Muscle of leg (tissue), 11 donors: Measurements from ENCODE around the gene FKBP6. TPM values are rescaled to one million over a fixed set of nuclear protein-coding genes. Genes with fewer than 3 reads are reported as not detected.
"Not testable (repeated sequence)": the region's sequence is repeated elsewhere in the genome, so short reads cannot be mapped to it uniquely, and the experiment has no call there.

Source experiments
- DNase-seq: peaks from one replicate; pipeline ENCODE4 v3.0.0; 2013
- H3K27ac ChIP-seq: one replicate; pipeline ENCODE4 v1.5.1; 2013; ENCODE audit warnings: mild to moderate bottlenecking, low read length, control low read depth
- H3K27me3 ChIP-seq: one replicate; pipeline ENCODE4 v1.6.1; 2013; ENCODE audit warnings: low read length; ENCODE audit not compliant: control insufficient read depth, insufficient read depth
- H3K36me3 ChIP-seq: one replicate; pipeline ENCODE4 v1.6.1; 2013; ENCODE audit warnings: low read length; ENCODE audit not compliant: control insufficient read depth, insufficient read depth
- H3K4me1 ChIP-seq: one replicate; pipeline ENCODE4 v1.6.1; 2013; ENCODE audit warnings: low read length; ENCODE audit not compliant: control insufficient read depth, insufficient read depth
- H3K4me3 ChIP-seq: one replicate; pipeline ENCODE4 v1.5.1; 2013; ENCODE audit warnings: low read length, control low read depth
- H3K9me3 ChIP-seq: replicated peaks from 2 replicates; pipeline ENCODE4 v1.6.1; 2013; ENCODE audit warnings: low read depth, low read length; ENCODE audit not compliant: control insufficient read depth
- WGBS: methylation state at CpG from one replicate; pipeline ENCODE4 v1.1.5; 2013; ENCODE audit warnings: missing lambda C conversion rate; ENCODE audit not compliant: insufficient coverage; 5-methylcytosine and 5-hydroxymethylcytosine counted together
- polyA plus RNA-seq, 8 donors: library from polyadenylated mRNA; unstranded; fragments of 120-200 nt; gene quantifications; one replicate each; pipeline versions ENCODE4 v1.2.1 to v1.2.3, GENCODE V29; 2013; ENCODE audit warnings: inconsistent platforms in 1 of 8, low replicate concordance in 1 of 8; ENCODE audit not compliant: insufficient read length in 8 of 8, insufficient read depth in 1 of 8
- total RNA-seq: library from RNA; stranded (reverse); fragments of 120-200 nt; gene quantifications from one replicate; pipeline ENCODE4 v1.2.4, GENCODE V29; 2013

The FKBP6 gene
- total and polyA plus RNA-seq, 9 donors = 0.20 to 0.57 (median 0.28) TPM; not detected in 3

DNA sequence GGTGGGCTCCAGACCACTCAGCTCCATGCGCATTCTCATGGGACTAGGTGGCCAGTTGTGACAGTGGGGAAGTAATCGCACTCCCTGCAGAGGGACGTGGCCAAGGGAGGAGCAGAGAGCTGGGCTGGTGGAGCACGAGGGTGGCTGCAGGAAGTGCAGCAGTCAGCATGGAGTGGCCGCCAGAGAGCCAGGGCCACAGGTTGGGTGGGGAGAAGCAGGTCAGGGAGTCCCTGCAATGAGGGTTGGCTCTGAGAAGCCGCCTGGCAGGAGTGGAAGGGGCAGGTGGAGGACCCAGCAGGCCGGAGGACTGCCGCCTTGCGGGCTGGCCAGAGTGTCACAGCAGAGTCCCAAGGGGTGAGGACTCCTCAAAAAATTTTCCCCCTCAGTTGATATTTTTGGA lies 26.2 kb downstream of the FKBP6 start:
- WGBS = 76% methylated on average over 6 of the region's 9 CpGs
- Histone ChIP-seq H3K4me1 (peaks cover 43% of the 10 kb centered on the region), H3K4me3 (no peak overlapping the region), H3K9me3 (peaks cover 8% of the 10 kb centered on the region), H3K36me3 (no peaks in the 10 kb centered on the region), H3K27me3 (peaks cover 2% of the 10 kb centered on the region), H3K27ac (no peak overlapping the region)
- no peak for DNase-seq

DNA sequence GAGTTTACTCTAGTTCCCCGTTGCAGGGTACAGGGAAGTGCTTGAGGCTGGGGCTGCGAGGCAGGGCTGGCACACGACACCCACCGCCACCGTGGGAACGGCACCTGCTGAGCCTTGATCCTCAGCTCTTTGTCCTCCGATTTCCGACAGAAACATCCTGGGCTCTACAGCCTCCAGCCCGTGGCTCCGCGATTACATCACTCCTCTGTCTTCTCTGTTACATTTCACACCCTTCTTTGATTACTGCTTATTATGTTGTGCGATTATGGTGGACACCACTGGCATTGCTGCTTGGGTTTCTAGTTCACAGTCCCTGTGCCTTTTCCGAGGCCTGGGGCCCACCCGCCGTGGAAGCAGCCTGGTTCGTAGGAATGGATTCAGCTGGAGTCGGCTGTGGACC lies 26.9 kb downstream of the FKBP6 start:
- WGBS = 65% methylated on average over 13 of the region's 17 CpGs
- peaks cover 40% of the 10 kb centered on the region for H3K4me1 ChIP-seq
- H3K36me3 ChIP-seq = no peaks in the 10 kb centered on the region
- H3K27ac ChIP-seq = no peak overlapping the region
- no peak overlapping the region for H3K4me3 ChIP-seq
- no peak for DNase-seq
- peaks cover 8% of the 10 kb centered on the region for H3K9me3 ChIP-seq
- peaks cover 2% of the 10 kb centered on the region for H3K27me3 ChIP-seq

DNA sequence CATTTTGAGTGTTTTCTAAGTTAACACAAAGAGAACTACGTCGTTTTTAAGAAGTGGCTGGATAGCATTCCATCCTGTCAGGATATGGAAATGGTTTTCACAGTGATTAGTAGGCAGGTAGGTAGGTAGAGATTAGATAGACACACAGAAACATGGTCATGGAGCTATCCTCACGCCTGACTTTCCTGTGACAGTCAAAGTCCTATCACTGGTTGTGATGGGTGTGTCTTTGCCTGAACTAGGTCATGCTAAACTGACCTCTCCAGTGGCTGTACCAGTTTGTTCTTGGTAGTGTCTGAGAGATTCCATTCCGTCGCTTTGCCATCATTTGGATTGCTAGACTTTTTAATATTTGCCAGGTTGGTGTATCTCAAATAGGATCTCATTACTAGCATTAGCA lies 28.2 kb downstream of the FKBP6 start:
- Histone ChIP-seq H3K4me1 (peaks cover 27% of the 10 kb centered on the region), H3K36me3 (no peaks in the 10 kb centered on the region), H3K27me3 (peaks cover 2% of the 10 kb centered on the region), H3K9me3 (peaks cover 8% of the 10 kb centered on the region), H3K4me3 (no peak overlapping the region), H3K27ac (no peak overlapping the region)
- no peak for DNase-seq
- 100% methylated on average over 1 of the region's 5 CpGs for WGBS

DNA sequence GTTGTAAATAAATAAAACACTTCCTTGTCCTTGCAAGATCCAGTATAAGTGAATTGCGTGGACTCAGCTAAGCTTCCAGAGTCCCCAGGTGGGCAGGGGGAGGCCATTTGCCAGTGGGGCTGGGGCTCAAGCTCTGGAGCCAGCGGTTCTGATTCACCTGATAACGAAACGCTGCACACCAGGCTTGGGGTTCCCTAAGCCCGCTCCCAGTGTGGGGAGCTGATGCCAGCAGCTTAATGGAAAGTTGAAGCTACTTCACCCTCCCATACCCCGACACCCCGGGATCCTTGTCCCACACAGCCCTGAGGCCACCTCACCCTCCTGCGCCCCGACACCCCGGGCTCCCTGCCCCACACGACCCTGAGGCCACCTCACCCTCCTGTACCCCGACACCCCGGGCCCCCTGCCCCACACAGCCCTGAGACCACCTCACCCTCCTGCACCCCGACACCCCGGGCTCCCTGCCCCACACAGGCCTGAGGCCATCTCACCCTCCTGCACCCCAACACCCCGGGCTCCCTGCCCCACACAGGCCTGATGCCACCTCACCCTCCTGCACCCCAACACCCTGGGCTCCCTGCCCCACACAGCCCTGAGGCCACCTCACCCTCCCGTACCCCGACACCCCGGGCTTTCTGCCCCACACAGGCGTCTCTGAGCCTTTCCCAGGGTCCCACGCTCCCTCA lies 30.8 kb downstream of the FKBP6 start:
- peaks cover 17% of the 10 kb centered on the region for H3K4me1 ChIP-seq
- H3K4me3 ChIP-seq = no peak overlapping the region
- H3K27ac ChIP-seq = peak overlapping the region; percentile 8
- WGBS = 88% methylated on average over 13 of the region's 21 CpGs
- no peaks in the 10 kb centered on the region for H3K9me3 ChIP-seq
- H3K36me3 ChIP-seq = no peaks in the 10 kb centered on the region
- H3K27me3 ChIP-seq = peaks cover 2% of the 10 kb centered on the region
- DNase-seq = no peak

DNA sequence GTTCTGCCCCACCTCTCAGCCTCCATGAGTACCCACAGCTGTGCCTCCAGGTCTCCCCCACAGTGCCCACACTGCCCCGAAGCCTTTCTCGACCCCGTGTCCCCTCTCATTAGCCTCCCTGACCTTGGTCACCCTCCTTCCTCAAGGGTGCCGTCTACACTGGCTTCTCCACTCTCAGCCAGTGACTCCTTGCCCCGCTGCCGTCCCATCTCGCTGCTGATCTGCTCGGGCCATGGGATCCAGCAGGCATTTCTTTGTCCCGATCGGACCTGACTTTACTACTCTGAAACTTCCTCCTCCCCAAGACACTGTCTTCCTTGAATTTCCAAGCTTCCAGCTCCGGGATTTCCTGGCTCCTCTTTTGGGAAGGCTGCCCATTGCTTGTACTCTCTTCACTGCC lies 31.3 kb downstream of the FKBP6 start:
- Histone ChIP-seq H3K27me3 (peaks cover 5% of the 10 kb centered on the region), H3K27ac (no peak overlapping the region), H3K4me1 (peaks cover 16% of the 10 kb centered on the region), H3K9me3 (no peaks in the 10 kb centered on the region), H3K36me3 (no peaks in the 10 kb centered on the region), H3K4me3 (no peak overlapping the region)
- DNase-seq = no peak
- WGBS = 72% methylated on average over 11 of the region's 11 CpGs

DNA sequence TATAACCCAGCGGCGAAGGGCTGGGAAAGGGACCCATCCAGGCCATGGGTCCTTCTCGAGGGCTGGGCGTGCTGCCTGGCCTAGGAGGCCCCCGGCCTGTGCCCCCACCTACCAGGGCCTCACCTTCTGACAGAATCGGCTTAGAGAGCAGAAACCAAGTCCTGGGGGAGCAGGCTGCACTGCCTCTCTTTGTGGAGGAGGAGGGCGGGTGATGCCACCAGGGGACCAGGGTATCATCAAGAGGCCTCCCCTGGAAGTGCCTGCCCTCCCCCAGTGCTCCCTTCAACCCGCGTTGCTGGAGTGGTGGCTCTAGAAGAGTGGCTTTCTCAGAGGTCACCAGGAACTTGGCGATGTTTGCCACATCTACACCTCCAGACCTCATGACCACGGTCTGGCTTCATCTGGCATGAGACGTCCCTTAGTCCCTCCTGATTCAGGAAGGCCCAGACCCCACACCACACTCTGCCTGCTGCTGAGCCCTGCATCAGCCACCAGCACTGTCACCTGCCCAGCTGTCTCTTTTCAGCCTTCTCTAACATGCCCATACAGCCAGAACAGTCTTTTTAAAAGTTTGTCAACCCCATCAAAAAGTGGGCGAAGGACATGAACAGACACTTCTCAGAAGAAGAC lies 31.9 kb downstream of the FKBP6 start:
- Histone ChIP-seq H3K27ac (no peak overlapping the region), H3K27me3 (peaks cover 5% of the 10 kb centered on the region), H3K4me1 (peaks cover 20% of the 10 kb centered on the region), H3K4me3 (no peak overlapping the region), H3K9me3 (no peaks in the 10 kb centered on the region), H3K36me3 (no peaks in the 10 kb centered on the region)
- 83% methylated on average over 6 of the region's 13 CpGs for WGBS
- DNase-seq = no peak

DNA sequence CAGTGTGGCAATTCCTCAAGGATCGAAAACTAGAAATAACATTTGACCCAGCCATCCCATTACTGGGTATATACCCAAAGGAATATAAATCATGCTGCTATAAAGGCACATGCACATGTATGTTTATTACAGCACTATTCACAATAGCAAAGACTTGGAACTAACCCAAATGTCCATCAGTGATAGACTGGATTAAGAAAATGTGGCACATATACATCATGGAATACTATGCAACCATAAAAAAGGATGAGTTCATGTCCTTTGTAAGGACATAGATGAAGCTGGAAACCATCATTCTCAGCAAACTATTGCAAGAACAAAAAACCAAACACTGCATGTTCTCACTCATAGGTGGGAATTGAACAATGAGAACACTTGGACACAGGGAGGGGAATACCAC lies 32.6 kb downstream of the FKBP6 start:
- H3K27ac ChIP-seq, H3K36me3 ChIP-seq, H3K4me3 ChIP-seq, H3K27me3 ChIP-seq, H3K9me3 ChIP-seq, DNase-seq: not testable (repeated sequence)
- H3K4me1 ChIP-seq = peaks cover 20% of the 10 kb centered on the region
- WGBS = no CpG with 5 or more reads among the region's 1 CpG

DNA sequence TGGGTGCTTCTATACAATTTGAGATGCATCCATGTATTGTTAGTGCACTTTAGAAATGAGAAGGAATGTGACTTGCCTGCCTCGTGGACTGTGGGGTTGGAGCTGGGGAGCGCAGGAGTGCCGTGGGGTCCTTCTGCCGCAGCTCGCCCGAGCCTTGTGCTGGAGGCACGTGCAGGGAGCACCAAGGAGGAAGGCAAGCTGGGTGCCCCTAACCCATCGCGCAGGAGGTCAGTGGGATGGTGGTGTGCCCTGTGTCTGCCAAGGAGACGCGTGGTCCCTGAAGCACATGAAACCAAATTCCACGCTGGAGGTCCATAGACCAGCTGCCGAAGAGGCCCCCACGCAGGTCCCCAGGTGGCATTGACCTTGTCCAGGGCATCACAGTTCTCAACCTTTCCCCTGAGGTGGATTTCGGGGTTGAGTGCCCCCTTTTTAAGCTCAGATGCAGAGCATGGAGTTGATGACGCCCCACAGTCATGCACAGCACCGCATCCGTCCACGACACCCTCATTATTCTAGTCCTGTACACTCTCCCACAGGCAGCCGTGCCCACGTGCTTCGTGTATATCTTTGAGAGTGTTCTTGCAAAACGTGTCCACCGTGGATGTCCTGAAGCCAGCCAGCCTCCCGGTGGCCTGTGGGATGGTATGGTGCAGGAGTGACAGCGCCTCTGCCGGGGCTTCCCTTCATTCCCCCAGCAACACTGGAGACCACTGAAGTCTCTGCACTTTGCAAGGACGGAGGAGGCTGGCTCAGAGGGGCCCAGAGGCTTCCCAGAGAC lies 35.5 kb downstream of the FKBP6 start:
- Histone ChIP-seq H3K4me1 (peaks cover 15% of the 10 kb centered on the region), H3K36me3 (no peaks in the 10 kb centered on the region), H3K4me3 (no peak overlapping the region), H3K27me3 (peaks cover 2% of the 10 kb centered on the region), H3K9me3 (no peaks in the 10 kb centered on the region), H3K27ac (no peak overlapping the region)
- WGBS = 79% methylated on average over 22 of the region's 28 CpGs
- no peak for DNase-seq

DNA sequence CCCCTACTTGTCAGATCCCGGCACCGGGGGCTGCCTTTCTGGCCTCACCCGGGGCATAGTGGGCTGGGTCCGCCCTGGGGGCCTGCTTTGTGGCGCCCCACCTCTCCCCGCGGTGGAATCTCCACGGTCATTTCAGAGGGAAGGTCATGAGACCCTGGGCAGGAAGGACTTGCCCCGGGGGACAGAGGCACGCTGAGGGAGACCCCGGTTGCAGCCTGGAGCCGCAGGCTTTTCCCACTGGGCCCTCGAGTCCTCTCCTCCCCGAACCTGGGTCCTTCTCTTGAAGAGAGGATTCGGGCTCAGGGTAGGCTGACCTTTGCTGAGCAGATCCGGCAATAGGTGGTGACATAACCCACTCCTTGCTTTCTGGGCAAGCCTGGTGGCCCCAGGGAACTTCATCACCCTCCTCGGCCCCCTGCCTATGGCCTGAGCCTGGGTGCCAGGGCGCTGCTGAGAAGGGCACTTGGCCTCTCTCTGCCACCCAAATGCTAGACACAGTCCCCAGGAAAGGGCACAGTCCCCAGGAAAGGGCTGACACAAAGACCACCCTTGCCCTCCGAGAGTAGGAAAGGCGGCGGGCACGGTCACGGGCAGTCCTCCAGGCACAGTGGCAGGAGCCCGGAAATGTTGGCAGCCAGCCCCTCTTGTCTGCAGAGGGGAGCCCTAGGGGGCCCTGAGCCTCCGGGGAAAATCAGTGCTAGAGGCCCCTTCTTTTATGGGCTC lies 36.2 kb downstream of the FKBP6 start:
- no peak for DNase-seq
- H3K27ac ChIP-seq = no peak overlapping the region
- 62% methylated on average over 25 of the region's 25 CpGs for WGBS
- peaks cover 12% of the 10 kb centered on the region for H3K4me1 ChIP-seq
- peaks cover 2% of the 10 kb centered on the region for H3K27me3 ChIP-seq
- no peaks in the 10 kb centered on the region for H3K9me3 ChIP-seq
- no peak overlapping the region for H3K4me3 ChIP-seq
- no peaks in the 10 kb centered on the region for H3K36me3 ChIP-seq

DNA sequence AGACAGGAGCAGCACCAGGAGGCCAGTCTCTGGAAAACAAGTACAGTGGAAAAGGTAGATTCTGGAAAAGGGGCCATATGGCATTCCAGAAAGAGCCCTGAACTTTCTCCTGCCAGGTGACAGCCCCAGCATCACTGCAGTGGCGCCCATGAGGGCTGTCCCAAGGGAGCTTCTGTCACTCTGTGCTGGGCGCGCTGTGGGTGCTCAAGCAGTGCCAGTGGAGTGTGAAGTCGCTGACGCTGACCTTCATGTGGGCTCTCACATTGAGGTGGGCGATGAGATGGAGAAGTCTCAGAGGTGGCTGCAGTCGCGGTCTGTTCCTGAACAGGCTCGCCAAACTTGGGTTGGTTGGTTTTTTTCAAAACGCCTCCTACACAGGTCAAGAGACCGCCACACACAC lies 38.2 kb downstream of the FKBP6 start:
- no peak overlapping the region for H3K27ac ChIP-seq
- H3K27me3 ChIP-seq = peaks cover 2% of the 10 kb centered on the region
- 97% methylated on average over 5 of the region's 11 CpGs for WGBS
- DNase-seq = no peak
- H3K36me3 ChIP-seq = no peaks in the 10 kb centered on the region
- peaks cover 12% of the 10 kb centered on the region for H3K4me1 ChIP-seq
- no peaks in the 10 kb centered on the region for H3K9me3 ChIP-seq
- H3K4me3 ChIP-seq = no peak overlapping the region
